ENCODE results near the gene ZP2. TPM values are rescaled to one million over a fixed set of nuclear protein-coding genes. Genes with fewer than 3 reads are reported as not detected.

ZP2 gene
- total and polyA plus RNA-seq, 2 of the 4 experiments (the other 2 are of a cell fraction), result not detected

GRCh38 chr16:21257284-21257683 lies 45.9 kb upstream of the ZP2 start:
- H3K23ac ChIP-seq (ENCODE audit: low read depth, low read length), result no peak overlapping the region
- H2BK15ac ChIP-seq (ENCODE audit: low read depth, low read length), result no peak overlapping the region
- ChIA-PET CTCF (no interaction called here), POLR2A (ENCODE audit: unreplicated experiment) (no interaction called here)
- H2AFZ ChIP-seq (replicated peaks; ENCODE audit: low read length, poor library complexity), result no peak overlapping the region
- 0 out of 2 replicates have a peak, but pooled peaks cover 3% of the 10 kb centered on the region for H3K9me1 ChIP-seq (ENCODE audit: insufficient read depth, low read length)
- H3K36me3 ChIP-seq (ENCODE audit: control insufficient read depth, insufficient read depth, low read length), result no peaks in the 10 kb centered on the region
- intact Hi-C loops (cut with micrococcal nuclease), result loop anchor here (5.0 kb wide), 1 partner anchor 1395 kb away; no protein-coding TSS in a partner anchor
- dilution Hi-C loops (cut with HindIII; ENCODE audit: low sequenced_read_pairs, unreplicated experiment), result no loop called here
- H3K27me3 ChIP-seq (ENCODE audit: control insufficient read depth, insufficient read depth, low read length), result peaks cover 18% of the 10 kb centered on the region
- no TSS peak for BruUV-seq (replicated peaks)
- in situ Hi-C loops (cut with MboI; ENCODE audit: low sequenced_read_pairs), result no loop called here
- H3K9ac ChIP-seq (ENCODE audit: low read depth, low read length), result no peak overlapping the region
- H4K91ac ChIP-seq (ENCODE audit: insufficient read depth, low read depth, low read length), result no peak overlapping the region
- H3K4me2 ChIP-seq (ENCODE audit: low read depth, low read length), result no peak overlapping the region
- H2BK20ac ChIP-seq (ENCODE audit: low read depth, low read length), result no peak overlapping the region
- no peak overlapping the region for H2AK9ac ChIP-seq (replicated peaks; ENCODE audit: low read depth, low read length, poor library complexity)
- no peak overlapping the region for H3K4me3 ChIP-seq (ENCODE audit: insufficient read depth, low read depth, low read length)
- H2AK5ac ChIP-seq (ENCODE audit: low read depth, low read length), result no peak overlapping the region
- H3K14ac ChIP-seq (replicated peaks; ENCODE audit: low read depth, low read length), result no peak overlapping the region
- no peak overlapping the region for H3K27ac ChIP-seq (ENCODE audit: insufficient read depth, low read length)
- TF ChIP-seq CEBPB (IDR thresholded peaks at IDR 0.05; ENCODE audit: low read depth, low read length) (no peak), FOS (IDR thresholded peaks at IDR 0.05; ENCODE audit: low read depth, low read length) (no peak), MAFK (IDR thresholded peaks at IDR 0.05; ENCODE audit: low read depth, low read length) (no peak), RCOR1 (IDR thresholded peaks at IDR 0.05; ENCODE audit: insufficient replicate concordance, low read length) (no peak), POLR2A (IDR thresholded peaks at IDR 0.05; ENCODE audit: low read depth, low read length) (no peak), CHD1 (IDR thresholded peaks at IDR 0.05; ENCODE audit: low read depth, low read length) (no peak)
- H2BK120ac ChIP-seq (ENCODE audit: low read depth, low read length), result no peak overlapping the region
- H4K5ac ChIP-seq (ENCODE audit: low read depth, low read length), result no peak overlapping the region
- WGBS, 2 experiments (ENCODE audit: extremely low coverage in 2 of 2, insufficient read length in 1 of 2), result 33% methylated on average over 1 of the region's 4 CpGs; no CpG with 5 or more reads in 1 of the 2 experiments
- H3K4me1 ChIP-seq (ENCODE audit: control insufficient read depth, insufficient read depth, low read length), result no peaks in the 10 kb centered on the region
- H3K56ac ChIP-seq (ENCODE audit: extremely low read depth, insufficient read depth, low read length), result no peak overlapping the region
- no peak for DNase-seq
- no peaks in the 10 kb centered on the region for H4K20me1 ChIP-seq (ENCODE audit: insufficient read depth, low read length)
- no peak overlapping the region for H3K4ac ChIP-seq (ENCODE audit: low read depth, low read length)
- H3K9me3 ChIP-seq (ENCODE audit: control insufficient read depth, insufficient read depth, low read length), result no peaks in the 10 kb centered on the region; the same call in 1 of the 2 replicates
- no peak overlapping the region for H2BK5ac ChIP-seq (ENCODE audit: low read depth, low read length, poor library complexity, severe bottlenecking)
- no peak for ATAC-seq (ENCODE audit: low read depth)
- no peak overlapping the region for H3K18ac ChIP-seq (ENCODE audit: low read depth, low read length)
- no peaks in the 10 kb centered on the region for H3K79me1 ChIP-seq (ENCODE audit: low read depth in 1 of 2, low read length in 2 of 2)
- no peak overlapping the region for H4K8ac ChIP-seq (ENCODE audit: low read depth in 2 of 2, low read length in 2 of 2)
